Ishikawa (cell line): ENCODE results near the gene MAST4.

ENCODE experiments used
- EP300 ChIP-seq: IDR thresholded peaks from 2 replicates; pipeline ENCODE4 v1.6.1; 2012; ENCODE audit warnings: borderline replicate concordance
- FOXM1 ChIP-seq: IDR thresholded peaks from 2 replicates; pipeline ENCODE4 v1.6.1; 2012; ENCODE audit warnings: low read depth, borderline replicate concordance
- NFIC ChIP-seq: IDR thresholded peaks from 2 replicates; pipeline ENCODE4 v1.6.1; 2012
- RAD21 ChIP-seq: IDR thresholded peaks from 2 replicates; pipeline ENCODE4 v1.6.1; 2012; ENCODE audit warnings: low read depth
- TAF1 ChIP-seq: IDR thresholded peaks from 2 replicates; pipeline ENCODE4 v1.6.1; 2012; ENCODE audit warnings: low read depth, mild to moderate bottlenecking
- TCF12 ChIP-seq: IDR thresholded peaks from 2 replicates; pipeline ENCODE4 v1.6.1; 2012; ENCODE audit warnings: low read depth
- TEAD4 ChIP-seq: IDR thresholded peaks from 2 replicates; pipeline ENCODE4 v1.6.1; 2012
- YY1 ChIP-seq: IDR thresholded peaks from 2 replicates; pipeline ENCODE4 v1.6.1; 2012; ENCODE audit warnings: low read depth
- TF ChIP-seq, protein P1 (sequence below): IDR thresholded peaks from 2 replicates; pipeline ENCODE4 v1.6.1; 2012
- TF ChIP-seq, protein P2 (sequence below): IDR thresholded peaks from 2 replicates; pipeline ENCODE4 v1.6.1; 2012; ENCODE audit warnings: low read depth, mild to moderate bottlenecking
- TF ChIP-seq, protein P3 (sequence below): IDR thresholded peaks from 2 replicates; pipeline ENCODE4 v1.6.1; 2012

DNA sequence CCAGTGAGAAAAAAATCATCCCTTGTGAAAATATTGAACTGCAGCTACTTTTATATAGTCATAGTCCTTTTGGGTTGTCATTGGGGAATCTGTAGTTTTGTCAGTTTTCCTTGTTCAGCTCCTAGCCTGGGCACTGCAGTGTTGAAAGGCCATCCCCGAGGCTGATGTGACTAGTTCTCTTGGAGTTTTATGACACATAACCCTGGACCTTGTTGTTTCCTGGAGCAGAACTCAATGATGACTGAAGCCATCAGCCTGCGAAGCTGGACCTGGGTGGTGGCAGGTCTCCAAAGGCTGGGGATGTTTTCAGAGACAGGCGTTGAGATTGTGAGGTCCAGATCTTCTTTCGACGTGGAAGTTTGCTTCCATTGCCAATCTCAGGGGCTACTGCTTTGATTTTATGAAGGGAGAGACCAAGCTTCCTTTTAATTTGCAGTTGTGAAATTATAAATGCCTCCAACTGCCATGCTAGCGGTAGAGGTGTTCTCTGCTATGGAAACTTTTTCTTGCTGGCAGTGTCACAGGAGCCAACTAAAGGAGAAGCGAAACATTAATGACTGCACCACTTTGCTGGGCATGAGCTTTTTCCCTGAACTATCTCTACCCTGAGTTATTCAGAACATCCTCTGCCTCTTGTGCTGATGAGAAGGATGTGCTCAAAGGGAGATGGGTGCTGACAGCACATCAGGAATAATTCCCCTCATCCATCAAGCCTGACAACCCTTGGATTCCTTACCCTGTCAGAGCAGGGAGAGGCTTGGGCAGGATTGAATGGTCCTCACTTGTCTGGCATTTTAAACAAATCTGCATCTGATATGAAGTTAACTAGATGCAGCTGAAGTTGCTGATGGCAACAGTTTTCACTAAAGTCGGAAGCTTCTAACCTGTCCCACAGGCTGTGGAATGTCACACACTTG is 209.6 kb downstream of the MAST4 start:
- no peak for TF ChIP-seq TEAD4
- TF ChIP-seq, protein P1, sequence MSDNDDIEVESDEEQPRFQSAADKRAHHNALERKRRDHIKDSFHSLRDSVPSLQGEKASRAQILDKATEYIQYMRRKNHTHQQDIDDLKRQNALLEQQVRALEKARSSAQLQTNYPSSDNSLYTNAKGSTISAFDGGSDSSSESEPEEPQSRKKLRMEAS, result no peak
- no peak for TF ChIP-seq RAD21
- TF ChIP-seq NFIC, result no peak
- TF ChIP-seq, protein P2, sequence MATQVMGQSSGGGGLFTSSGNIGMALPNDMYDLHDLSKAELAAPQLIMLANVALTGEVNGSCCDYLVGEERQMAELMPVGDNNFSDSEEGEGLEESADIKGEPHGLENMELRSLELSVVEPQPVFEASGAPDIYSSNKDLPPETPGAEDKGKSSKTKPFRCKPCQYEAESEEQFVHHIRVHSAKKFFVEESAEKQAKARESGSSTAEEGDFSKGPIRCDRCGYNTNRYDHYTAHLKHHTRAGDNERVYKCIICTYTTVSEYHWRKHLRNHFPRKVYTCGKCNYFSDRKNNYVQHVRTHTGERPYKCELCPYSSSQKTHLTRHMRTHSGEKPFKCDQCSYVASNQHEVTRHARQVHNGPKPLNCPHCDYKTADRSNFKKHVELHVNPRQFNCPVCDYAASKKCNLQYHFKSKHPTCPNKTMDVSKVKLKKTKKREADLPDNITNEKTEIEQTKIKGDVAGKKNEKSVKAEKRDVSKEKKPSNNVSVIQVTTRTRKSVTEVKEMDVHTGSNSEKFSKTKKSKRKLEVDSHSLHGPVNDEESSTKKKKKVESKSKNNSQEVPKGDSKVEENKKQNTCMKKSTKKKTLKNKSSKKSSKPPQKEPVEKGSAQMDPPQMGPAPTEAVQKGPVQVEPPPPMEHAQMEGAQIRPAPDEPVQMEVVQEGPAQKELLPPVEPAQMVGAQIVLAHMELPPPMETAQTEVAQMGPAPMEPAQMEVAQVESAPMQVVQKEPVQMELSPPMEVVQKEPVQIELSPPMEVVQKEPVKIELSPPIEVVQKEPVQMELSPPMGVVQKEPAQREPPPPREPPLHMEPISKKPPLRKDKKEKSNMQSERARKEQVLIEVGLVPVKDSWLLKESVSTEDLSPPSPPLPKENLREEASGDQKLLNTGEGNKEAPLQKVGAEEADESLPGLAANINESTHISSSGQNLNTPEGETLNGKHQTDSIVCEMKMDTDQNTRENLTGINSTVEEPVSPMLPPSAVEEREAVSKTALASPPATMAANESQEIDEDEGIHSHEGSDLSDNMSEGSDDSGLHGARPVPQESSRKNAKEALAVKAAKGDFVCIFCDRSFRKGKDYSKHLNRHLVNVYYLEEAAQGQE, result no peak
- TF ChIP-seq YY1, result no peak
- TF ChIP-seq FOXM1, result no peak
- no peak for TF ChIP-seq TCF12
- TF ChIP-seq, protein P3, sequence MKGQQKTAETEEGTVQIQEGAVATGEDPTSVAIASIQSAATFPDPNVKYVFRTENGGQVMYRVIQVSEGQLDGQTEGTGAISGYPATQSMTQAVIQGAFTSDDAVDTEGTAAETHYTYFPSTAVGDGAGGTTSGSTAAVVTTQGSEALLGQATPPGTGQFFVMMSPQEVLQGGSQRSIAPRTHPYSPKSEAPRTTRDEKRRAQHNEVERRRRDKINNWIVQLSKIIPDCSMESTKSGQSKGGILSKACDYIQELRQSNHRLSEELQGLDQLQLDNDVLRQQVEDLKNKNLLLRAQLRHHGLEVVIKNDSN, result no peak
- no peak for TF ChIP-seq EP300
- no peak for TF ChIP-seq TAF1
